ENCODE results near the gene PPARA. TPM values are rescaled to one million over a fixed set of nuclear protein-coding genes. Genes with fewer than 3 reads are reported as not detected.

The PPARA gene
- 4.2 and 4.8 TPM in 2 replicates for polyA plus RNA-seq (2014; cell fraction: cytosol; rRNA removed)
- 1.7 and 13.8 TPM in 2 replicates for polyA plus RNA-seq (2014; cell fraction: nucleus; rRNA removed)

- DNase-seq (ENCODE audit: low spot score) = peak; percentile 57
These were observed at the start of gene PPARA for GRCh38 chr22:46150034-46150654. Gene PPARA (plus strand): TSS chr22:46150526. CDS start chr22:46198384, 47,858 bp downstream.

GRCh38 chr22:46102159-46102558, 48.2 kb upstream of the PPARA start:
- DNase-seq (ENCODE audit: low spot score) = no peak

GRCh38 chr22:46102752-46103151, 47.6 kb upstream of the PPARA start:
- DNase-seq (ENCODE audit: low spot score) = no peak

- DNase-seq (ENCODE audit: low spot score) = no peak
These were observed 47.1 kb upstream of the PPARA start for GRCh38 chr22:46103181-46103580.

GRCh38 chr22:46103664-46104063, 46.7 kb upstream of the PPARA start:
- no peak for DNase-seq (ENCODE audit: low spot score)

GRCh38 chr22:46104170-46104880, 46.0 kb upstream of the PPARA start:
- no peak for DNase-seq (ENCODE audit: low spot score)

GRCh38 chr22:46104881-46105493, 45.3 kb upstream of the PPARA start:
- no peak for DNase-seq (ENCODE audit: low spot score)

GRCh38 chr22:46105494-46106278, 44.6 kb upstream of the PPARA start:
- no peak for DNase-seq (ENCODE audit: low spot score)

- DNase-seq (ENCODE audit: low spot score) = no peak
These were observed 43.9 kb upstream of the PPARA start for GRCh38 chr22:46106279-46107022.

- no peak for DNase-seq (ENCODE audit: low spot score)
These were observed 43.1 kb upstream of the PPARA start for GRCh38 chr22:46107089-46107664.

- DNase-seq (ENCODE audit: low spot score) = no peak
These were observed 42.4 kb upstream of the PPARA start for GRCh38 chr22:46107753-46108563.

GRCh38 chr22:46108564-46109473, 41.5 kb upstream of the PPARA start:
- no peak for DNase-seq (ENCODE audit: low spot score)

- no peak for DNase-seq (ENCODE audit: low spot score)
These were observed 40.8 kb upstream of the PPARA start for GRCh38 chr22:46109474-46110003.

- DNase-seq (ENCODE audit: low spot score) = no peak
These were observed 40.1 kb upstream of the PPARA start for GRCh38 chr22:46110215-46110614.

GRCh38 chr22:46111645-46112306, 38.5 kb upstream of the PPARA start:
- DNase-seq (ENCODE audit: low spot score) = no peak

- DNase-seq (ENCODE audit: low spot score) = no peak
These were observed 37.9 kb upstream of the PPARA start for GRCh38 chr22:46112405-46112804.

- no peak for DNase-seq (ENCODE audit: low spot score)
These were observed 37.0 kb upstream of the PPARA start for GRCh38 chr22:46113110-46113909.

All from SK-N-DZ (cell line).